GM12873 (cell line): Measurements from ENCODE around the gene CC2D1A.

Source experiments
- TF ChIP-seq, protein P1 (sequence below): IDR thresholded peaks from 2 replicates; pipeline ENCODE4 v1.5.1; 2012; ENCODE audit warnings: low read depth, mild to moderate bottlenecking, moderate library complexity, low read length, control low read depth; ENCODE audit not compliant: insufficient read depth; ENCODE audit errors: missing control alignments

CC2D1A gene

DNA sequence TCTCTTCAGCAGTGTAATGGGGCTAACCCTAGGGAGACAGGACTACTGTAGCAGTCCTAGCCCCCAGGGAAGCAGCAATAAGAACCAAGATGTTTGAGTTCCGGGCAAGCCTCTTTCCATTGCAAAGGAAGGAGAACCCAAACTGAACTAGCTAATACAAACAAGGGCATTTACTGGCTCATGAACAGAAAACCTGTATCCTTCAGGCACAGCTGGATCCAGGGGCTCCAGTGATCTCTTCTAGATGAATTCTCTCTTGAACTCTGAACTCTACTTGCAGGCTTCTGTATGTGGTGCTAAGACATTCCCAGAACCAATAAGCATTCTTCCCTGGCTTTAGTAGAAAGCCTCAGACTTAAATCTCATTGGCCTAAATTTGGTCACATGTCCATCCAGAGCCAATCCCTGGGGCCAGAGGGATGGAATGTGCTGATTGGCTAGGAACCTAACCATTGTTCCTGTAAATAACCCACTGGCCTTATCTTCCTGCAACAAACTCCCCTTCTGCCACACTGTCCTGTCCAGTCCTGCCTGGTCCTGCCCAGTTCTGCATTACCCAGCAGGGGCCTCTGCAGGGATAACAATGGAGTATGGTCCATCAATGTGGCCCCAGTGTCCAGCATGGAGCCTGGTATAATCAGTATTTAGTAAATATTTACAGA lies 36.2 kb downstream of the CC2D1A start:
- TF ChIP-seq, protein P1, sequence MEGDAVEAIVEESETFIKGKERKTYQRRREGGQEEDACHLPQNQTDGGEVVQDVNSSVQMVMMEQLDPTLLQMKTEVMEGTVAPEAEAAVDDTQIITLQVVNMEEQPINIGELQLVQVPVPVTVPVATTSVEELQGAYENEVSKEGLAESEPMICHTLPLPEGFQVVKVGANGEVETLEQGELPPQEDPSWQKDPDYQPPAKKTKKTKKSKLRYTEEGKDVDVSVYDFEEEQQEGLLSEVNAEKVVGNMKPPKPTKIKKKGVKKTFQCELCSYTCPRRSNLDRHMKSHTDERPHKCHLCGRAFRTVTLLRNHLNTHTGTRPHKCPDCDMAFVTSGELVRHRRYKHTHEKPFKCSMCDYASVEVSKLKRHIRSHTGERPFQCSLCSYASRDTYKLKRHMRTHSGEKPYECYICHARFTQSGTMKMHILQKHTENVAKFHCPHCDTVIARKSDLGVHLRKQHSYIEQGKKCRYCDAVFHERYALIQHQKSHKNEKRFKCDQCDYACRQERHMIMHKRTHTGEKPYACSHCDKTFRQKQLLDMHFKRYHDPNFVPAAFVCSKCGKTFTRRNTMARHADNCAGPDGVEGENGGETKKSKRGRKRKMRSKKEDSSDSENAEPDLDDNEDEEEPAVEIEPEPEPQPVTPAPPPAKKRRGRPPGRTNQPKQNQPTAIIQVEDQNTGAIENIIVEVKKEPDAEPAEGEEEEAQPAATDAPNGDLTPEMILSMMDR = no peak

DNA sequence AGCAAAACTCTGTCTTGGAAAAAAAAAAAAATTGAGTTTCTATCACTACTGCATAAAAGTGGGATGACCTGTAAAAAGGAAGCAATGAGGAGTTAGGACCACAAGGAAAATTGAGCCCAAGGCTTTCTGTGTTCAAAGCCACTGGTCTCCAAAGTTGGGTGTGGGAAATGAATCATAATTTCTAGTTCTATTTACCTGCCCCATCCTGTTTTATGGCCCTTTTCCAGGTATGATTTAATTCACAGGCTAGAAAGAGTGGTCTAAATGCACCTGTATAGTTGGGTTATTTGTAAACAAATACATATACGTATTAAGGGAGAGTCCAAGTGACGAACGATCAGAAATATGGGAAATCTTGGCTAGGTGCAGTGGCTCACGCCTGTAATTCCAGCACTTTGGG lies 40.4 kb downstream of the CC2D1A start:
- TF ChIP-seq, protein P1 = no peak

DNA sequence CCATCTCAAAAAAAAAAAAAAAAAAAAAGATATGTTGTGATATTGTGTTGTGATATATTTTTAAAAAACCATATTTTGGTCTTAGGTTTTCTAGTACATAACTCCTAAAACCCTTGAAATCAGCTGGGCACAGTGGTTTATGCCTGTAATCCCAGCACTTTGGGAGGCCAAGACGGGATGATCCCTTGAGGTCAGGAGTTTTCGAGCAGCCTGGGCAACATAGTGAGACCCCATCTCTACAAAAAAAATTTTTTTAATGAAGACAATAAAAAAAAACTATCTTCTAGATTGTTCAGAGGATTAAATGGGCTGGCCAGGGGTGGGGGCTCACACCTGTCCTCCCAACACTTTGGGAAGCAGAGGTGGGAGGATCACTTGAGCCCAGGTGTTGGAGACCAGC lies 45.0 kb downstream of the CC2D1A start:
- TF ChIP-seq, protein P1 = no peak

DNA sequence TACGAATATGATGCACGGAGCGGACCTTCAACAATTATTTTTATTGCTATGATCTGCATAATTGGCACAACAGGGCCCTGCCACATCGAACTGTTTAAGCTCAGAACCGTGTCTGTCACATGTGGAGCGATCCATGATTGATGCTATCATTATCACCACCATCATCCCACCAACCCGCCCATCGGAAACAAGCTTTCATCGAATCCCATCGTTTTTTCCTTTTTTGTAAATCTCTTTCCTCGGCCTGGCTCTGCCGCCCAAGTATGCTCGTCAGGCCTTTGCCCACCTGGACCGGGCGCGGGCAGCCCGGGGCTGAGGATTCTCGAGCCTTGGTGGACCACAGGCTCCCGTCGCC lies 45.8 kb downstream of the CC2D1A start:
- TF ChIP-seq, protein P1 = no peak

DNA sequence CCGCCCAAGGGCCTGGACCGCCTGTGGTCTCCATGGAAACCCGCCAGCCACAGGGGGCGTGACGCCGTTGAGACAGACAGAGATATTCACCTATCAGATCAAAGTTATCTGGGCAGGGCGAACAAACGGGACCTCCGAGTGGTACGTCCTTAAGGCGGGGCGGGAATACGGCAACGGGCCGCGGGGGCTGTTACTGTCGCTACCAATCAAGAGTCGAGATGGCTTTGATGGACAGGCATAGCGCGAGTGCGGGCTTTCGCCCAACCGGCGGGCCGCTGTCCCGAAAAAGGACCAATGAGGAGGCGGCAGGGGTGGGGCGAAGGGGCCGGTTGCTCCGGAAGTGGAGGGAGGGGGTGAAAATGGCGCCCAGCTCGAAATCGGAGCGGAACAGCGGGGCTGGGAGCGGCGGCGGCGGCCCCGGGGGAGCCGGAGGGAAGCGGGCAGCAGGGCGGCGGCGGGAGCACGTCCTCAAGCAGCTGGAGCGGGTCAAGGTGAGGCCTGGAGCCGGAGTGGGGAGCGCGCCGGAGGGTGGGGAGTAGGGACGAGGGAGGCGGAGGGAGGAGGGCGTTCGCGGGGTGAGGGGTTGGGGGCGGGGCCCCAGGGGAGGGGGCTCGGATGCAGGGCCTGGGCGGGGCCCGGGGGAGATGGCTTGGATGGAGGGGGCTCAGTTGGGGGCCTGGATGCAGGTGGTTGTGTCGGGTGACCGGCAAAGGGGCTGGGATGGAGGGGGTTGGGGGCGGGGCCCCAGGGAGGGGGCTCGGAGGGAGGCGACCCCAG lies 46.3 kb downstream of the CC2D1A start, which contains the start of gene DCAF15:
TSS of gene DCAF15 (plus strand) at position 356 of the 777 bp plus-strand sequence. CDS start at position 360, 4 bp downstream.
- TF ChIP-seq, protein P1 = no peak

DNA sequence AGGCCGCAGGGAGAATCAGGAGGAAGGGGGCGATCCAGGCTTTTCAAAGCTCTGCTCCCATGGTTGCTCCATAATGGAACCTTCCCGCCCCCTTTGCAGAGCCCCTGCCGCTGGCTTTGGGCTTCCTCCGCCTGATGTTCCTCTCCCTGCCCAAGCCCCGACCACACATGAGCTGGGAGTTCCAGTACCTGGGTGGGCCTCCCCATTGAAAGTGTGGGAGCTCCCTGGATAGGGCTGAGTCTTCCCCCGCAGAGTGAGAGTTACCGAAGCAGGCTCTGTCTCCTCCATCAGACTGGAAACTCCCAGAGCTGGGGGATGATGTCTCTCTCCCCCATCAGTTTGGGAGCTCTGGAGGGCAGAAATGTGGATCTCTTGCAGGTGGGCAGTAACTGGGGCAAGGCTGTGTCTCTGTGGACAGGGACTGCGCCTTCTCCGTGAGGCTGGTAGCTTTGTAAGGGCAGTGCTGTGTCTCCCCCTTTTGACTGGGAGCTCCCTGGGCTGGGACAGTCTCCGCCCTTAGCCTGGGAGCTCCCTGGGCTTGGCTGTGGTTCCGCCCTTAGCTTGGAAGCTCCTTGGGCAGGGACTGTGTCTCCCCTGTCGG lies 47.0 kb downstream of the CC2D1A start:
- TF ChIP-seq, protein P1 = no peak

DNA sequence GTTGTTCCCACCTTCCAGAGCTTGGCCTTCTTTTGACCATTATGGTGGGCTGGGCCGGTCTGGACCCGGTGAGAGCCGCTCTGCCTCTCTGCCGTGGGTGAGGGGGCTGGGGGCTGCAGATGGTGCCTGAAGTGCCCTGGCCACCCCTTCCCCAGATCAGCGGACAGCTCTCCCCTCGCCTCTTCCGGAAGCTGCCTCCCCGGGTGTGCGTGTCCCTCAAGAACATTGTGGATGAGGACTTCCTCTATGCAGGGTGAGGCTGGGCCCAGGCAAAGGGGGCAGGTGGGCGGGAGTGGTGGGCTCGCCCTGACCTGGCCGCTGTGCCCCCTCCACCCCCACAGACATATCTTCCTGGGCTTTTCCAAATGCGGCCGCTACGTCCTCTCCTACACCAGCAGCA lies 48.2 kb downstream of the CC2D1A start:
- TF ChIP-seq, protein P1 = no peak
